Progenitor cell of endocrine pancreas (in vitro differentiated cells): Measurements from ENCODE around the gene TUBAL3. TPM values are rescaled to one million over a fixed set of nuclear protein-coding genes. Genes with fewer than 3 reads are reported as not detected.

ENCODE experiments used
- DNase-seq: peaks from one replicate; pipeline ENCODE4 v3.0.0; 2021; ENCODE audit warnings: low spot score; ENCODE audit not compliant: unreplicated experiment
- H3K27ac Mint-ChIP-seq: 2 replicates; pipeline ENCODE4 v1.8.0; 2021; ENCODE audit warnings: mild to moderate bottlenecking, moderate library complexity, mixed read lengths
- H3K27me3 Mint-ChIP-seq: 2 replicates; pipeline ENCODE4 v1.8.0; 2021; ENCODE audit warnings: mixed read lengths
- H3K36me3 Mint-ChIP-seq: 2 replicates; pipeline ENCODE4 v1.8.0; 2022; ENCODE audit warnings: mixed read lengths; ENCODE audit not compliant: insufficient read depth
- H3K4me1 Mint-ChIP-seq: 2 replicates; pipeline ENCODE4 v1.8.0; 2021; ENCODE audit warnings: low read depth, mixed read lengths
- H3K4me3 Mint-ChIP-seq: 2 replicates; pipeline ENCODE4 v1.8.0; 2021; ENCODE audit warnings: low read depth, mild to moderate bottlenecking, moderate library complexity, mixed read lengths
- H3K9me3 Mint-ChIP-seq: 2 replicates; pipeline ENCODE4 v1.8.0; 2021; ENCODE audit warnings: low read depth, mixed read lengths
- CTCF ChIP-seq: fragments of 200-600 bp; sonication (generic); IDR thresholded peaks from one replicate; pipeline ENCODE4 v1.5.0; 2021; ENCODE audit warnings: antibody characterized with exemption, mild to moderate bottlenecking; ENCODE audit not compliant: unreplicated experiment
- long read RNA-seq: library from polyadenylated mRNA; unstranded; transcript quantifications from one replicate; pipeline ENCODE4 v2.0.0, GENCODE V29; 2020
- total RNA-seq: library from RNA; stranded (reverse); gene quantifications from 2 replicates; pipeline ENCODE4 v1.2.1, GENCODE V29; 2021

TUBAL3 gene
- not detected in 2 replicates for total RNA-seq
- long read RNA-seq, result 0 reads

DNA sequence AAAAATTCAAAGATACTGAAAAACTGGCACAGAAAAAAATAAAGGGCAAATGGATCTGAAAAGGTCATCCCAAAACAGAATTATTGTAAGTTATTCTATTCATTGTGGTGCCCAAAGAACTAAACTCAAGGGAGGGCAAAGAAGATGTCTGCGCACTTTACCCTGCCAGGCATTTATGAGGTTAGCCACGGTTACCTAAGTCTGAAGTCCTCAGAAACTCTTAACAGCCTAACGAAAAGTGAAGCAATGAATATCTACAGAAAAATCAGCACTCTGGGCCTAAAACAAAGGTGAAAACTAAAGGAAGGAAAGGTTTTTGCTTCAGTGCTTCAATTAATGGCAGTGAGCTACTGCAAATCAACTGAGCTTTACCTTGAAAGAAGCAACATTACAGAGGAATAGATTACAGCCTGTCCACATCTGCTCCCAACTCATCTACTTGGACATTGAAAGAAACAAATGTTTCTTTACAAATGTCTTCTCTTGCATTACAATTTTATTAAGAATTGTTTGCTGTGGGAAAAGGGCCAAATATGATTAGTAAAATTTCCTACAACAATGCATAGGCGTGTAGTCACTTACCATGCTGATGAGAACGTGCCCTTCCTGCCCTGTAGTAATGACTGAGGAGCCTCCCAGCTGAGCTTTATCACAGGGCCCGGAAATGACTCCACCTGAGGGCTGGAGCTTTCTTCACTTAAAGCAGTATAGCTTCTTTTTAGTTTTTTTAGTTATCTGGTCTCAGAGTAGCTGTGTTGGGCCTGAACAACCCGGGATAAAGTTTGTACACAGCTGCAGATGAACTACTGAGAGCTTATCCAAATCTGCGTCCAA lies at the start of gene TUBAL3:
Gene TUBAL3 (minus strand): TSS at position 621 of the 834 bp plus-strand sequence. CDS start 36 bp downstream, at position 585.
- TF ChIP-seq CTCF, result no peak
- Mint-ChIP-seq H3K27ac (no peak within 1 kb of the TSS), H3K9me3 (peaks cover 11% of the 10 kb centered on the region)

GRCh38 chr10:5453749-5454489 lies 49.3 kb upstream of the TUBAL3 start:
- H3K4me1 Mint-ChIP-seq, result peaks cover 17% of the 10 kb centered on the region
- TF ChIP-seq CTCF, result no peak
- H3K36me3 Mint-ChIP-seq, result peaks cover 37% of the 10 kb centered on the region
- no peaks in the 10 kb centered on the region for H3K27me3 Mint-ChIP-seq
- H3K4me3 Mint-ChIP-seq, result no peak overlapping the region
- no peaks in the 10 kb centered on the region for H3K9me3 Mint-ChIP-seq
- H3K27ac Mint-ChIP-seq, result no peak overlapping the region
- no peak for DNase-seq

More for the DNA sequence above, at the start of gene TUBAL3:
- Mint-ChIP-seq H3K4me3 (no peak within 1 kb of the TSS), H3K4me1 (no peaks in the 10 kb centered on the region), H3K36me3 (peaks cover 2% of the 10 kb centered on the region), H3K27me3 (no peaks in the 10 kb centered on the region)
- DNase-seq, result no peak

GRCh38 chr10:5450605-5451384 lies 46.2 kb upstream of the TUBAL3 start:
- H3K4me1 Mint-ChIP-seq, result peaks cover 31% of the 10 kb centered on the region
- H3K9me3 Mint-ChIP-seq, result no peaks in the 10 kb centered on the region
- H3K27me3 Mint-ChIP-seq, result no peaks in the 10 kb centered on the region
- no peak for TF ChIP-seq CTCF
- H3K4me3 Mint-ChIP-seq, result no peak overlapping the region
- peaks cover 23% of the 10 kb centered on the region for H3K36me3 Mint-ChIP-seq
- peak overlapping the region; percentile 64 for H3K27ac Mint-ChIP-seq
- DNase-seq, result no peak

- Mint-ChIP-seq H3K4me1 (peaks cover 33% of the 10 kb centered on the region), H3K4me3 (peak overlapping the region; percentile 65), H3K27ac (peak overlapping the region; percentile 95), H3K27me3 (no peaks in the 10 kb centered on the region), H3K9me3 (no peaks in the 10 kb centered on the region), H3K36me3 (peaks cover 18% of the 10 kb centered on the region)
- no peak for DNase-seq
- TF ChIP-seq CTCF, result peak; percentile 27
Measured at GRCh38 chr10:5449823-5450222, 45.2 kb upstream of the TUBAL3 start.

- H3K9me3 Mint-ChIP-seq, result no peaks in the 10 kb centered on the region
- TF ChIP-seq CTCF, result no peak
- H3K36me3 Mint-ChIP-seq, result peaks cover 16% of the 10 kb centered on the region
- peak overlapping the region; percentile 65 for H3K4me3 Mint-ChIP-seq
- DNase-seq, result no peak
- H3K4me1 Mint-ChIP-seq, result peaks cover 34% of the 10 kb centered on the region
- H3K27ac Mint-ChIP-seq, result peak overlapping the region; percentile 94
- H3K27me3 Mint-ChIP-seq, result no peaks in the 10 kb centered on the region
Measured at GRCh38 chr10:5449227-5449626, 44.6 kb upstream of the TUBAL3 start.
